Endothelial cell (in vitro differentiated cells): ENCODE data around the gene TSR3. TPM values are rescaled to one million over a fixed set of nuclear protein-coding genes. Genes with fewer than 3 reads are reported as not detected.
A peak's percentile ranks its signal among the peaks of the same experiment; 100 is the strongest.

Source experiments
- DNase-seq: peaks from one replicate; pipeline ENCODE4 v3.0.0; 2021; ENCODE audit warnings: low spot score
- H3K27ac Mint-ChIP-seq: one replicate; pipeline ENCODE4 v1.8.0; 2021; ENCODE audit warnings: mixed read lengths, inconsistent platforms; ENCODE audit not compliant: unreplicated experiment
- H3K27me3 Mint-ChIP-seq: one replicate; pipeline ENCODE4 v1.8.0; 2021; ENCODE audit warnings: mild to moderate bottlenecking, moderate library complexity, mixed read lengths, inconsistent platforms; ENCODE audit not compliant: unreplicated experiment
- H3K36me3 Mint-ChIP-seq: one replicate; pipeline ENCODE4 v1.8.0; 2021; ENCODE audit warnings: mild to moderate bottlenecking, low read depth, mixed read lengths, inconsistent platforms; ENCODE audit not compliant: unreplicated experiment
- H3K4me1 Mint-ChIP-seq: one replicate; pipeline ENCODE4 v1.8.0; 2021; ENCODE audit warnings: mild to moderate bottlenecking, mixed read lengths, inconsistent platforms; ENCODE audit not compliant: unreplicated experiment
- H3K4me3 Mint-ChIP-seq: one replicate; pipeline ENCODE4 v1.8.0; 2021; ENCODE audit warnings: mild to moderate bottlenecking, mixed read lengths, inconsistent platforms; ENCODE audit not compliant: unreplicated experiment
- H3K9me3 Mint-ChIP-seq: one replicate; pipeline ENCODE4 v1.8.0; 2021; ENCODE audit warnings: mixed read lengths, inconsistent platforms; ENCODE audit not compliant: unreplicated experiment
- total RNA-seq: library from RNA; stranded (reverse); fragmentation: NEBNext Ultra II Directional; extraction: Animal tissue kit (Norgen Biotek cat#: 25700); gene quantifications from one replicate; pipeline ENCODE4 v1.2.1, GENCODE V29; 2021; ENCODE audit not compliant: unreplicated experiment
- TF ChIP-seq, protein P1 (sequence below): fragments of 200-600 bp; sonication (generic); IDR thresholded peaks from one replicate; pipeline ENCODE4 v1.5.0; 2021; ENCODE audit warnings: antibody characterized with exemption; ENCODE audit not compliant: unreplicated experiment

The TSR3 gene
- total RNA-seq, 1 donor from 2014 or later = 68.2 TPM

GRCh38 chr16:1381612-1382406, 30.1 kb upstream of the TSR3 start:
- H3K4me3 Mint-ChIP-seq = no peak overlapping the region
- H3K36me3 Mint-ChIP-seq = peaks cover 16% of the 10 kb centered on the region
- no peak for DNase-seq
- no peaks in the 10 kb centered on the region for H3K9me3 Mint-ChIP-seq
- peaks cover 9% of the 10 kb centered on the region for H3K4me1 Mint-ChIP-seq
- H3K27ac Mint-ChIP-seq = no peak overlapping the region
- TF ChIP-seq, protein P1, sequence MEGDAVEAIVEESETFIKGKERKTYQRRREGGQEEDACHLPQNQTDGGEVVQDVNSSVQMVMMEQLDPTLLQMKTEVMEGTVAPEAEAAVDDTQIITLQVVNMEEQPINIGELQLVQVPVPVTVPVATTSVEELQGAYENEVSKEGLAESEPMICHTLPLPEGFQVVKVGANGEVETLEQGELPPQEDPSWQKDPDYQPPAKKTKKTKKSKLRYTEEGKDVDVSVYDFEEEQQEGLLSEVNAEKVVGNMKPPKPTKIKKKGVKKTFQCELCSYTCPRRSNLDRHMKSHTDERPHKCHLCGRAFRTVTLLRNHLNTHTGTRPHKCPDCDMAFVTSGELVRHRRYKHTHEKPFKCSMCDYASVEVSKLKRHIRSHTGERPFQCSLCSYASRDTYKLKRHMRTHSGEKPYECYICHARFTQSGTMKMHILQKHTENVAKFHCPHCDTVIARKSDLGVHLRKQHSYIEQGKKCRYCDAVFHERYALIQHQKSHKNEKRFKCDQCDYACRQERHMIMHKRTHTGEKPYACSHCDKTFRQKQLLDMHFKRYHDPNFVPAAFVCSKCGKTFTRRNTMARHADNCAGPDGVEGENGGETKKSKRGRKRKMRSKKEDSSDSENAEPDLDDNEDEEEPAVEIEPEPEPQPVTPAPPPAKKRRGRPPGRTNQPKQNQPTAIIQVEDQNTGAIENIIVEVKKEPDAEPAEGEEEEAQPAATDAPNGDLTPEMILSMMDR = no peak
- peaks cover 11% of the 10 kb centered on the region for H3K27me3 Mint-ChIP-seq

DNA sequence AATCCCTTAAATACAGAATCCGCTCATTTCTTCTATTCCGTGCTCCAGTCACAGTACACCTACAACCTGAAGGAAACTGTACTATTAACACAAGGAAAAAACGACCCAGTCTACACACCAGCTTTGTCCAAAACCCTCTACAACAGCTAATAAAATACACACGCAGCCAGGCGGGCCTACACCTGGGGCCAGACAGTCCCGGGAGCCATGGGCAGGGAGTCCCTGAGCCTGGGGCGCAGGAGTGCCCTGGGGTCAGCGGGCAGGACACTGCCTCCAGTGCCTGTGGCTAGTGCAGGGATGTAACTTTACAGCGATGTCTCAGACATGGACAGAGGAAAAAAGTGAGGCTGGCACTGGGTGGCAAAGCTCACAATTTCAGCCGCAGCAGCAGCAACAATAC, 28.5 kb upstream of the TSR3 start:
- DNase-seq = no peak
- TF ChIP-seq, protein P1 = no peak
- H3K27me3 Mint-ChIP-seq = peaks cover 12% of the 10 kb centered on the region
- no peaks in the 10 kb centered on the region for H3K9me3 Mint-ChIP-seq
- peak overlapping the region; percentile 87 for H3K27ac Mint-ChIP-seq
- H3K36me3 Mint-ChIP-seq = peaks cover 18% of the 10 kb centered on the region
- H3K4me1 Mint-ChIP-seq = peaks cover 9% of the 10 kb centered on the region
- H3K4me3 Mint-ChIP-seq = peak overlapping the region; percentile 92

- peaks cover 14% of the 10 kb centered on the region for H3K36me3 Mint-ChIP-seq
- peaks cover 12% of the 10 kb centered on the region for H3K27me3 Mint-ChIP-seq
- H3K9me3 Mint-ChIP-seq = no peaks in the 10 kb centered on the region
- peak; percentile 75 for DNase-seq
- TF ChIP-seq, protein P1 = no peak
- H3K4me3 Mint-ChIP-seq = peak overlapping the region; percentile 92
- H3K27ac Mint-ChIP-seq = peak overlapping the region; percentile 87
- H3K4me1 Mint-ChIP-seq = peaks cover 9% of the 10 kb centered on the region
Observed at GRCh38 chr16:1379304-1380076, 27.8 kb upstream of the TSR3 start.

DNA sequence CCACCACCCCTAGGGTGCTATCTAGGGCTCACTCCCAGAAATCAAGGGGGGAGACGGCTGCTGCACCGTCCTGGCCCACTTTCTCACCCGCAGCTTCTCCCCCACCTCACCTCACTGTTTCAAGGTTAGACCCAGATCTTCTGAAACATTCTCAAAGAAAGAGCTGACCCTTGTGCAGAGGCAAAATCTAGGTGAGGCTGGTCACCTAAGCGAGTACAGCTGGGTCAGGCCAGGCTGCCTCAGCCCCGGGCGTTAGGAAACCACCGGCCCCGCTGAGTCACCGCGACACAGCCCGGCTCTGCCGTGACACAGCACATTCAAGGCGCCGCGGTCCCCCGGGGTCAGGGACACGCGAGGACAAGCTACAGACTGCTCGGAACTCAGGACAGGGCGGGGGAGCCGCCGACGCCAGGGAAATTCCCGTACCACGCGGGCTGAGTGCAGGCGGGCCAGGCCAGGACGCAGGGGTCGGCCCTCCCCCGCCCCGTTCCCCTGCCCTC, 27.2 kb upstream of the TSR3 start:
- H3K27ac Mint-ChIP-seq = no peak overlapping the region
- H3K9me3 Mint-ChIP-seq = no peaks in the 10 kb centered on the region
- H3K27me3 Mint-ChIP-seq = peaks cover 12% of the 10 kb centered on the region
- TF ChIP-seq, protein P1 = no peak
- peaks cover 14% of the 10 kb centered on the region for H3K36me3 Mint-ChIP-seq
- H3K4me3 Mint-ChIP-seq = peak overlapping the region; percentile 87
- H3K4me1 Mint-ChIP-seq = peaks cover 9% of the 10 kb centered on the region
- DNase-seq = peak; percentile 42
